Kidney capillary endothelial cell (primary cell): ENCODE data around the gene UBL7.
A peak's percentile ranks its signal among the peaks of the same experiment; 100 is the strongest.

ENCODE experiments used
- DNase-seq: peaks from one replicate; pipeline ENCODE4 v3.0.0-alpha.2; 2018; ENCODE audit warnings: low spot score

The UBL7 gene

GRCh38 chr15:74408385-74408784, 52.6 kb downstream of the UBL7 start:
- no peak for DNase-seq

- peak; percentile 53 for DNase-seq
Measured at GRCh38 chr15:74406992-74407705, 53.8 kb downstream of the UBL7 start.

- no peak for DNase-seq
Measured at GRCh38 chr15:74406517-74406916, 54.4 kb downstream of the UBL7 start.

- no peak for DNase-seq
Measured at GRCh38 chr15:74405823-74406222, 55.1 kb downstream of the UBL7 start.

GRCh38 chr15:74403991-74404563, 56.9 kb downstream of the UBL7 start:
- no peak for DNase-seq

GRCh38 chr15:74403588-74403919, 57.4 kb downstream of the UBL7 start:
- no peak for DNase-seq

GRCh38 chr15:74402873-74403587, 57.9 kb downstream of the UBL7 start:
- peak; percentile 81 for DNase-seq

GRCh38 chr15:74402337-74402841, 58.6 kb downstream of the UBL7 start:
- DNase-seq = no peak

- no peak for DNase-seq
Measured at GRCh38 chr15:74400915-74401757, 59.8 kb downstream of the UBL7 start.

- no peak for DNase-seq
Measured at GRCh38 chr15:74400313-74400860, 60.6 kb downstream of the UBL7 start.

GRCh38 chr15:74399511-74400312, 61.2 kb downstream of the UBL7 start:
- DNase-seq = peak; percentile 60

GRCh38 chr15:74399100-74399499, 61.9 kb downstream of the UBL7 start:
- DNase-seq = no peak

- DNase-seq = no peak
Measured at GRCh38 chr15:74398183-74398582, 62.8 kb downstream of the UBL7 start.

GRCh38 chr15:74397239-74398068, 63.5 kb downstream of the UBL7 start:
- DNase-seq = no peak

- DNase-seq = no peak
Measured at GRCh38 chr15:74396445-74397238, 64.3 kb downstream of the UBL7 start.

- DNase-seq = no peak
Measured at GRCh38 chr15:74396146-74396438, 64.9 kb downstream of the UBL7 start.
